Pericardium fibroblast (primary cell): Measurements from ENCODE around the gene CAMKK1. TPM values are rescaled to one million over a fixed set of nuclear protein-coding genes. Genes with fewer than 3 reads are reported as not detected.

Source experiments
- total RNA-seq: library from RNA; depleted of rRNA; stranded (reverse); fragments of >200 nt; gene quantifications from 2 replicates; pipeline ENCODE4 v1.2.3, GENCODE V29; 2015

Gene CAMKK1
- total RNA-seq, result 2.0 and 2.6 TPM in 2 replicates

DNA sequence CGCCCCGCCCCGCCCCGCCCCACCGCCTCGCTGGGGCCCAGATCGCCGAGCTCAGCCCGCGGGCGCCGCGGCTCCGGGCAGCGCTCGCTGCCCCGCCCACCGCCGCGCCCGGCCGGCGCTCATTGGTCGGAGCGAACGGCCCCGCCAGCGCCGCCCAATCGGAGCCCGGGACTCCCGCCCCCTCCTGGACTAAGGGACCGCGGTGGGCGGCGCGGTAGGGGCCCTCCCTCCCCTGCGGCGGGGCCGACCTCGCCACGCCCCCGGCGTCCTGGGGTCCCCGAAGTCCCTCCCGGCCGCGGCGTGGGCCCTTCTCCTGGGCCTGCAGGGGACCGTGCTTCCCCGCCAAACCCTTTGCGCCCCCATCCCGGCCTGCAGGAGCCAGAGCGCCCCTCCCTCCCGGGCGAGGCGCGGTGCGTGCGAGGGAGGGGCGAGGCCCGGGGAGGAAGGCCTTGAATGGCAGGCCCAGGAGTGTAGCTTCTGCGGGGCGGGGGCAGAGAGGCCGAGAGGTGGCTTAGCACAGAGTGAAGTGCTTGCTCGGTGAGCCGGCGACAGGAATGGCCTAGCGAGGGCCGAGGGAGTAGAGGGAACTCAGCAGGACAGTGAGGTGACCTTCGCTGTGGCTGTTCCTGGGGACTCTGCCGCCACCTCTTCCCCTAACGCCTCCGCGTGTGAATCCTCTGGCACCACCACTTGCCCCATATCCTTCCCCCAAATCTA, at the start of gene CAMKK1:
Gene CAMKK1, minus strand, starts transcription at position 51 of the 717 bp plus-strand sequence. CDS start 7,366 bp downstream, outside the sequence.

DNA sequence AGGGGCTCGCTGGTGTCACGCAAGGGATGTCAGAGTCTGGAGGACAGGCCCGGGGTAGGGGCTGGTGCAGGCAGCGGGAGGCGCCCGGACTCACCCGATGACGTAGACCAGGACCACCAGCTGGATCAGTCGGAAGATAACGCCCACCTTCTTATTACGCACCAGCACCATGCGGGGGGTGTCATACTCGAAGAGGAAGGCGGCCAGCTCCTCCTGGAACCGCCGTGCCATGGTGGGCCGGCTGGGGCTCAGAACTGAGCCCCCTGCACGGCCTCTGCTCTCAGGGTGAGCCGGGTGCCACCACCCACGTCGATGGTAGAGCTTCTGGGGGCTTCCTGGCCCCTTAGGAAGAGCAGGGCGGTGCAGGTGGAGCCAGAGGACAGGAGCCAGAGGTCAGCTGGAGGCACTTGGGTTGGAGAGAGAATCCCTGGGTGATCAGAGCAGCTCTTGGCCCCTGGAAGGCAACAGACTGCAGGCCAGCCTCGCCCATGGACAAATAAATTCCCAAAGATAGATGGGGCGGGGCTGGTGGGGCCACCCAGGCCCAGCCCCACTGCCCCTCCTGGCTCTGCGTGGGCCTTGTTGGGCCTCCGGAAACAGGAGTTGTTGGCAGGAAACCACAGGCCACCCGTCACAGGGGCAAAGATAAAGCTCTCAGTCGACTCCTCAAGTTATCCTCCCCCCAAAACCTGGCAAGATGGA, 23.3 kb upstream of the CAMKK1 start, which contains the start of gene P2RX1:
Gene P2RX1, minus strand, starts transcription at position 471 of the 702 bp plus-strand sequence. Its CDS starts 240 bp downstream, at position 231.

GRCh38 chr17:3845621-3846436, 47.0 kb downstream of the CAMKK1 start, which contains the start of gene NCBP3:
TSS of gene NCBP3 (minus strand) at chr17:3846246. CDS start at chr17:3846223, 23 bp downstream.

Other genes with a start within 250 kb of the CAMKK1 start
- gene TAX1BP3, start 224.5 kb downstream of the CAMKK1 start, total RNA-seq, result 331 and 447 TPM in 2 replicates
- gene EMC6, start 224.2 kb downstream of the CAMKK1 start, total RNA-seq, result 19.7 and 21.9 TPM in 2 replicates
- 0.58 and 1.4 TPM in 2 replicates for gene P2RX5, start 196.9 kb downstream of the CAMKK1 start, total RNA-seq
- 0.47 and 1.4 TPM in 2 replicates for gene HASPIN, start 169.2 kb downstream of the CAMKK1 start, total RNA-seq
- gene ITGAE, start 91.9 kb downstream of the CAMKK1 start, total RNA-seq, result 6.4 and 46.0 TPM in 2 replicates
- gene NCBP3, start 46.8 kb downstream of the CAMKK1 start, total RNA-seq, result 9.7 and 16.1 TPM in 2 replicates
- 0.35 TPM in 1 of 2 replicates, not detected in the other for gene P2RX1, start 23.4 kb upstream of the CAMKK1 start, total RNA-seq
- gene ATP2A3, start 71.4 kb upstream of the CAMKK1 start, total RNA-seq, result under 0.01 and 1.2 TPM in 2 replicates
- gene ZZEF1, start 250.0 kb upstream of the CAMKK1 start, total RNA-seq, result 14.3 and 16.9 TPM in 2 replicates